OCI-LY1 (cell line): Measurements from ENCODE around the gene IQCN.

ENCODE experiments used
- EZH2 ChIP-seq: fragments of 200-600 bp; sonication (generic), shearing (Covaris generic); IDR thresholded peaks from 2 replicates; pipeline ENCODE4 v1.8.0; 2017; ENCODE audit warnings: borderline replicate concordance, mixed run types, mild to moderate bottlenecking, antibody characterized with exemption, low read length, moderate library complexity, mixed read lengths
- TF ChIP-seq, protein P1 (sequence below): fragments of 200-600 bp; sonication (generic), shearing (Covaris generic); IDR thresholded peaks from 2 replicates; pipeline ENCODE4 v1.5.1; 2017; ENCODE audit warnings: mild to moderate bottlenecking, antibody characterized with exemption, low read length, moderate library complexity, mixed read lengths

DNA sequence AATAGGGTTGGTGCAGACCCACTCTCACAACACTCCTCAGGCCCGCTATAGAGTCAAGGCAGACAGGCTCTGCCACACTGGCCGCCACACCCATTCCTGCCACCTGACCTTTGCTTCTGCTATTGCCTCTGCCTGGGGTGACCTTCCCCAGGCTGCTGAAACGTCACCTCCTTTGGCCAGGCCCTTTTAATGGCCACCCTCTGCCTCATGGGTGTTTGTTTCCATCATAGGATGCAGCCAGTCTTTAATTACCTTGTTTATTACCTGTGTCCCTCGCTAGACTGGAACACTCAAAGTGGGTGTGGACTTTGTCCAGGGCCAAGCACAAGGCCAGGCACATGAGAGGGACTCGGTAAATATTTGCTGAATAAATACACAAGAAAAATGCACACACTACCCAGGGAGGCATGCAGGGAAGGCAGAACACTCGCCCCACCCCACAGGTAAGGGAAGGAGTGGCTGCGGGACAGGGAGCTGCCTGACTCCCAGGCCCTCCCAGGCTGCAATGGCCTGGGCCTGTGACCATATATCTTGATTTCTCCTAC, 45.4 kb upstream of the IQCN start:
- TF ChIP-seq, protein P1, sequence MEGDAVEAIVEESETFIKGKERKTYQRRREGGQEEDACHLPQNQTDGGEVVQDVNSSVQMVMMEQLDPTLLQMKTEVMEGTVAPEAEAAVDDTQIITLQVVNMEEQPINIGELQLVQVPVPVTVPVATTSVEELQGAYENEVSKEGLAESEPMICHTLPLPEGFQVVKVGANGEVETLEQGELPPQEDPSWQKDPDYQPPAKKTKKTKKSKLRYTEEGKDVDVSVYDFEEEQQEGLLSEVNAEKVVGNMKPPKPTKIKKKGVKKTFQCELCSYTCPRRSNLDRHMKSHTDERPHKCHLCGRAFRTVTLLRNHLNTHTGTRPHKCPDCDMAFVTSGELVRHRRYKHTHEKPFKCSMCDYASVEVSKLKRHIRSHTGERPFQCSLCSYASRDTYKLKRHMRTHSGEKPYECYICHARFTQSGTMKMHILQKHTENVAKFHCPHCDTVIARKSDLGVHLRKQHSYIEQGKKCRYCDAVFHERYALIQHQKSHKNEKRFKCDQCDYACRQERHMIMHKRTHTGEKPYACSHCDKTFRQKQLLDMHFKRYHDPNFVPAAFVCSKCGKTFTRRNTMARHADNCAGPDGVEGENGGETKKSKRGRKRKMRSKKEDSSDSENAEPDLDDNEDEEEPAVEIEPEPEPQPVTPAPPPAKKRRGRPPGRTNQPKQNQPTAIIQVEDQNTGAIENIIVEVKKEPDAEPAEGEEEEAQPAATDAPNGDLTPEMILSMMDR, result no peak
- no peak for TF ChIP-seq EZH2
